ENCODE data around the gene MRFAP1.
"Not testable (repeated sequence)": the region's sequence is repeated elsewhere in the genome, so short reads cannot be mapped to it uniquely, and the experiment has no call there.

MRFAP1 gene

GRCh38 chr4:6612961-6613675, 27.4 kb upstream of the MRFAP1 start:
- DNase-seq: no peak

GRCh38 chr4:6613676-6614651, 26.5 kb upstream of the MRFAP1 start:
- no peak for DNase-seq

GRCh38 chr4:6614701-6615230, 25.7 kb upstream of the MRFAP1 start:
- DNase-seq: no peak

- no peak for DNase-seq
These were observed 24.1 kb upstream of the MRFAP1 start for GRCh38 chr4:6616087-6616995.

- no peak for DNase-seq
These were observed 23.2 kb upstream of the MRFAP1 start for GRCh38 chr4:6617246-6617645.

GRCh38 chr4:6618386-6619115, 21.9 kb upstream of the MRFAP1 start:
- no peak for DNase-seq

GRCh38 chr4:6619116-6619465, 21.4 kb upstream of the MRFAP1 start:
- no peak for DNase-seq

GRCh38 chr4:6619466-6620255, 20.8 kb upstream of the MRFAP1 start:
- no peak for DNase-seq

- DNase-seq: no peak
These were observed 20.2 kb upstream of the MRFAP1 start for GRCh38 chr4:6620296-6620695.

GRCh38 chr4:6620891-6621555, 19.5 kb upstream of the MRFAP1 start:
- DNase-seq: no peak

- DNase-seq: no peak
These were observed 18.9 kb upstream of the MRFAP1 start for GRCh38 chr4:6621556-6621927.

GRCh38 chr4:6622744-6623143, 17.7 kb upstream of the MRFAP1 start:
- DNase-seq: no peak

- DNase-seq: no peak
These were observed 15.2 kb upstream of the MRFAP1 start for GRCh38 chr4:6625256-6625655.

- DNase-seq: no peak
These were observed 14.4 kb upstream of the MRFAP1 start for GRCh38 chr4:6626066-6626465.

- no peak for DNase-seq
These were observed 12.7 kb upstream of the MRFAP1 start for GRCh38 chr4:6627832-6628231.

- not testable (repeated sequence) for DNase-seq
These were observed 12.0 kb upstream of the MRFAP1 start for GRCh38 chr4:6628484-6628883.

- no peak for DNase-seq
These were observed 8.4 kb upstream of the MRFAP1 start for GRCh38 chr4:6632125-6632524.

GRCh38 chr4:6633091-6633906, 7.2 kb upstream of the MRFAP1 start:
- DNase-seq: peak; percentile 77 to 84

GRCh38 chr4:6634746-6635145, 5.7 kb upstream of the MRFAP1 start:
- no peak for DNase-seq

All from NCI-H526 (cell line).